NCI-H1417 (cell line): ENCODE measurements around the gene ADAMTS2.

ENCODE experiments used
- DNase-seq, 3 experiments: peaks; one replicate each; lab custom pipeline; 2025; lab: John Stamatoyannopoulos, UW

The ADAMTS2 gene

DNA sequence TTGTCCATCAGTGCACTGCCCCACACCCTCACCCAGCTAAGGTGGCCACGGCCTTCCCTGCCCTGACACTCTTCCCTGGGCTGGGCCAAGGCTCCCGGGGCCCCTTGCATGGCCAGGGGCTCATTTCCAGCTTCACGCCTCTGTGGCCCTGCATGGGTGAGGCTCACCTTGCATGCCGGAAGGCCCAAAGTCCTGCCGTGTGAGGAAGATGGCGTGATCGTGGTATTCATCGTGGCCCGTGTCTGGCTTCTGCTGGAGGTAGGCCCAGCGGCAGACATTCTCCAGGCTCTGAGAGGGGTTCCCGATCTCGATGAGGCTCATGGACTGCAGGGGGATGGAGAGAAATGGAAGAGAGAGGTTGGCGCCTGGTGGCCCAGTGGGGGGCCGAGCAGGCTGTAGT, 186.7 kb downstream of the ADAMTS2 start:
- no peak for DNase-seq

DNA sequence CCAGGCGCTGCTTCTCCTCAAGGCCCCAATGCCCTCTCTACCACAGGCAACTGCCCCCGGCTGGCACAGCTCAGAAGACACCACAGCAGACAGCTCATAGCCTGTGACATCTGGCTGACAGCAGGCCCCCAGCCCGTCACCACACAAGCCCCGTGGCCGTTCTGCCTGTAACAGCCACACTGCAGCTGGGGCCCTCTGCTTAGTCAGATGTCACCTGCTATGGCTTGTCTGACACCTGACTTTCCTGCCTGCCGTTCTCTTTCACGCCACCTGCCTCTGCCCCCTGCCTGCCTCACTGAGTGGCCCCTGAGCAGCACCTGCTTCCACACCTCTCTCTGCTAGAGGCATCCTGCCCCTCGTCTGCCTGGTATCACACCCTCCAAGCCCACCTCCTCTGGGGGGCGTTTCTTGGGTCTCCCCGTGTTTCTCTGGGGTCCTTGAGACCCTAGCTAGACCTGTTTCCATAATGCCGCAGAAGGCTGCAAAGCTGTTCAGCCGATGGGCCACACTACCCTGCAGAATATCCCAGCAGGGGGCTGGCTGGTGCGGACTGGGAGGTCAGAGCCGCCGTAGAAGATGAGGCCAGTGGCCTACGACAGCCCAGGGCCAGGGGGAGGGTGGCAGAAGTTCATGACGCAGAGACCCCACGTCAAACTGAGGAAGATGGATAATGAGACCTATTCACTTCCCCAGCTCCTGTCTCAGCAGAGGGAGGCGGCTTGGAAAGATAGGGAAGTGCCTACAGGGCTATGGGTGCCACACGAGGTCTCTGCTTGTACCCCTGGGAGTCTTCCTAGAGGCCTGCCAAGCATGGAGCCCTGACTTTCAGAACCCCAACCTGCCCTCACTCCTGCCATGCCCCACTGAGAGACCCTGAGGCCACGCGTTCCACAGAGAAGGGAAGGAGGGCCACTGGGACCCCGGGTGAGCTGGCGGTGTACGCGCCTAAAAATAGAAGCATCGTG, 190.0 kb downstream of the ADAMTS2 start:
- peak in 2 of 3 experiments; percentile 45 to 71 for DNase-seq

DNA sequence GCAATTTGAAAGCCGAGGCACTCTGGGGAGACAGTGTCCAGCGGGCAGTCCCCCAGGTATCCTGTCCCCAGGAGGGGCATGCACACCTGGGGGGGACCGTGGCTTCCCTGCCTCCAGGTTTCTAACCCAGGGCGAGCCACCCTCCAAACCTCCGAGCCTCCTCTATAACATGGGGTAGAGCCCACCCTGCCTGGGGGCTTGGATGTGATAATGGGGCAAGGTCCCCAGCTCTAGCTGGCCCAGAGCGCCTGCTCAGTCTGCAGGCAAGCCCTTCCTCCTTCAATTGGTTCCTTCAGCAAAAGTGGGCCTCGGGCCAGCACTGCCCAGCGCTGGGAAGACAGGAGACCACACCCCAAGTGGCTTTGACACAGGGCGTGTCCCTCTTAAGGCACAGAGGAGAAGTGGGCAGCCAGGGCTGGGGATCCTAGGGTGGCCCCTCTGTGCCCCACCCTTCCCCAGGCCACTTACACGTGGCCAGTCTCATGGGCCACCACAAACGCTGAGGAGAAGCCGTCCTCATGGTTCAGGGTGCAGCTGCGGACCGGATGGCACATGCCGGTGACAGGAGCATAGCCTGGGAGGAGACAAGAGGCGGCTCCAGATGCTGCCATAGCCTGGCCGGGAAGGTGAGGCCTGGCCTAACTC, 190.8 kb downstream of the ADAMTS2 start:
- DNase-seq, result no peak

DNA sequence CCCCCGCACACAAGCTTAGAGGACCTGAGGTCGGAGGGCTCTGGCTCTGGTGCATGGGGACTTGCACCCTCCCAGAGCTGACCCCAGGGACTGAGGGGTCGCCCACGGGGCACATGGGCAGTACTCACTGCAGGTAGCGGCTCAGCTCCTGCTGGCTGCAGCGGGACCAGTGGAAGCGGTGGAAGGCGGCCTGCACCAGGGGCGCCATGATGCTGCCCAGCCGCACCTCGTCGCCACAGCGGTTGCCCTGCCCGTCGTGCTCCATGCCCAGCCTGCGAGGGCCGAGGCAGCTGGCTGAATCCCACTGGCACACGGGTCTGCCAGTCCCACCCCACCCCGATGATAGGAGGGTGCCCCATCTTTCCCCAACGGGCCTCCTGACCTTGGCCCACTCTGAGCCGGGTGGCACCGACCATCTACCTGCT, 191.3 kb downstream of the ADAMTS2 start:
- DNase-seq, result no peak

DNA sequence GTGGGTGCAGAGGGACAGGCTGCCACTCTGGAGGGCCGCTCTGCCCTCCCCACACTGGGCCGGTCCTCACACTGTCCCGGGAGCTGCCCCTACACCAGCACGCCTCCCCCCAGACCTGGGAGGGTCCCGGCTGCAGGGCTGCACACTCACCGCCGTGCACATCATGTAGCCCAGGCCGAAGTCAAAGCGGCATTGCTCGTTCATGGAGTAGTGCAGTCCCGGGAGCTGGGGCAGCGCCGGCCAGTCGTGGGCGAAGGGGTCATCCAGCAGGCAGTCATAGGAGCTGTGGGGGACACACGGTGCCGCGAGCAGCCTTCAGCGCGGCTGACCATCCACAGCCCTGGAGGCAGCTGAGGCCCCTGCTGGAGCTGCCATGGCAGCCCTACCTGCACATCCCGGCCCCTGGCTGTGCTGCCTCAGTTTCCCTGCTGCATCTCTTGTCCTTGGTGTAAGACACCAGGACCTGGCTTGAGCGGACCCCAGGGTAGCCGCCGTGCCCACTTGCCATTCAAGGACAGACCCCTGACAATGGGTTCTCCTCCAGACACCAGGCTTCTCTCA, 191.8 kb downstream of the ADAMTS2 start:
- DNase-seq, result no peak

DNA sequence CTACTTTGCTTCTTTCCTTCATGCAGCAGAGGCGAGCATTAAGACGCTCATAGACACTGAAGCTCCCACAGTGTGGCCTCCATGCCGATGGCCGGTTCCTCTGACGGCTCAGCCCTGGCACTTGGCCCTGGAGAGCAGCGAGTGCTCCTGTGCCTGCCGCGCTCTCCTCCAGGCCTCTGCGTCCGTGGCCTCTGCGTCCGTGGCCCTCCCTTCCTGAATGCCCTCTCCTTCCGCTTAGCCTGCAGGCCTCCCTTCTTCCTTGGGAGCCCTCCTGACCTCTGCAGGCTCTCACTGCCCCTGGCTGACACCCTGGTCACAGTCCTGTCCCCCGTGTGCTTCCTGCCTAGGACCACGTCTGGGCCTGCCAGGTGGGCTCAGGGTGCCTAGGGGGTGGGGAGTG, 192.3 kb downstream of the ADAMTS2 start:
- no peak for DNase-seq

DNA sequence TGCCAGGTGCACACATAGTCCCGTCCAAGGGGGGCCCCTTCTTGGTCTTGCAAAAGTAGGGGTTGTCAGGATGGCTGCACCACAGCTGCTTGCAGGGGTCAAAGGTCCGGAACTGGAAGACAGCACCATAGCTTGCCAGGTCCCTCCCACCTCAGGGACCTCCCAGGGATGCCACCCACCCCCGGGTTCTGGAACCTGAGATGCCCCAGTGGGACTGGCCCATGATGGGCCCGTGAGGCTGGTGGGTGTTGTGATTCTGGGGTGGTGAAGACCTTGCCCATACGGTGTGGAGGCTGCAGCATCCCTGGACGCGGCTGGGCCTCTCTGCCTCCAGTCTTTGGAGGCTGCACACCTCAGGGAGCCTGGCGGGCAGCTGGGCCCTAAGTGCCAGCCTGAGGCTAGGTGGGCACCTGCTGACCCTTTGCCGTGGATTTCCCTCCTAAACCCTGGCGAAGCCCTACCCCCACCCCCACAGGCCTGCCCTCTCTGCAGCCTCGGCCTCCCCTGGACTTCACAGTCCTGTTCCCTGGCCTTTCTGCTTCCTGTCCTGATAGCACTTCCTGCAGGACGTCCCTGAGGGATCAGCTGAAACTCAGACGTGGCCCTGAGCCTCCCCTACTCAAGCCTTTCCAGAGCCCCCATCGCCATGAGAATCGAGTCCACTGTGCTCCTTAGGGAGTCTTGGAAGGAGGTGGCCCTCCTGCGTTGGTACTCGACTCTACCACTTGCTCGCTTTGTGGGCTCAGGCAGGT, 192.9 kb downstream of the ADAMTS2 start:
- no peak for DNase-seq

DNA sequence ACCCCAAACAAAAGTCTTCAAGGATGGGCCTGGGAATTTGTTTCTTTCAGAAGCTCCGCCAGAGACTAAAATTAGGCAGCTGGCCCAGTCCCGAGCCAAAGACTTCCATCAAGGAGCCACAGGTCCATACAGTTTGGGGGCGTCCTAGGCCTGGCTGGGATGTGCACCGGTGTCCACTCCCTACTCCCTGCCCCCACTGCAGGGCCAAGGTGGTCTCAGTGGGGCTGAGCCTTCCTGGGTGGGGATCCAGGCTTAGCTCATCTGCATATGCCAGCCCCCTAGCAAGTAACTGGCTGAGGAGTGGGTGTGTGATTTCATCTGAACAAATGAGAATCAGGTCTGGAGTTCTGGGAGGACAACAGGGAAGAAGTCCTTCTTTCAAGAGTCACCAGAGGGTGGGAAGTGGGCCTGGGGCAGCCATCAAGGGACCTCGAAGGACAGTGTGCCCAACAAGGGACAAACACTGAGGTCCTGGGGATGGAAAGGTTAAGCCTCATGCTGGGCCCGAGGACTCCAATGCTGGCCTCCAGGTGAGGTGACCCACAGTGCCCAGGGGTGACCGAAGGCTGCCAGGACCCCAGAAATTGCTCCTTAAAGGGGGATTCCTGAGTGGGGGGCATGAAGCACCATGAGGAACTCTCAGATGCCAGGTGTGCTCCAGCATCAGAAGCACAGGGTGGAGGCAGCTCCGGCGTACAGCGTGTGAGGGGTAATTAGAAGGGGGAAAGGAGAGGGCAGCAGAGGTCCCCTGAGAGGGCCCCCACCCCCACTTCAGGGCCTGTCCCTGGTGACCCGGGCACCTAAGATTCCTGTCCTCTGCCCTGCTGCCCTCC, 193.8 kb downstream of the ADAMTS2 start:
- no peak for DNase-seq

DNA sequence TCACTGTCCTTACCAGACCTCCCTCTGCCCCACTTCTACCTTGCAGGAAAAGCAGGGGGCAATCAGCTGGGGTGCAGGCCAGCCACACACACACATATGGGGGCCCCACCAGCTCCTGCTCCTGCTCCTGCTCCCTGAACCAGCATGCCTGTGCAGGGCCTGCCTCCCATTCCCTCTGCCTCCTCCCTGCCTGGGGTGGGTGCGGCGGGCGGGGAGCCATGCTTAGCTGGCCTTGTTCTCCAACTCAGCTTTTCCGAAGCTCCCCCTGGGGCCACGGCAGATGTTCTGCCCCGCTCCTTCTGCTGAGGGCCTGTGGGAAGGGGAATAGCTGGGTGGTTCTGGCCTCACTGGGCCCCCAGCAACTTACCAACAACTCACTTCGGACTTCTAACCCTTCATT, 195.2 kb downstream of the ADAMTS2 start:
- no peak for DNase-seq

DNA sequence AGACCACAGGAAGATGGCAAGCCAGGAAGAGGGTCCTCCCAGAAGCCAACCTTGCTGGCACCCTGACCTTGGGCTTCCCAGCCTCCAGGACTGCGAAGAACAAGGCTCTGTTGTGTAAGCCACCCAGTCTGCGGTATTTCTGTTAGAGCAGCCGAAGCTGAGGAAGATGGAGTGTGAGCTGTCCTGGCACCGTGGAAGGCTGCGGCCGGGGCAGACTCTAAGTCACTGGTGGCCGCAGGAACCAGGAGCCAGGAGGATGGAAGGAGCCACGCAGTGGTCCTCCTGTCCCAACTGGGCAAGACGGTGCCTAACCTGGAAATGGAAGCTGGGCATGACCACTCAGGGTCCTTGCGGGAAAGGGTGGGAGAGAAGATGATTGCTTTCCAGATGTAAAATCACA, 196.0 kb downstream of the ADAMTS2 start:
- no peak for DNase-seq

DNA sequence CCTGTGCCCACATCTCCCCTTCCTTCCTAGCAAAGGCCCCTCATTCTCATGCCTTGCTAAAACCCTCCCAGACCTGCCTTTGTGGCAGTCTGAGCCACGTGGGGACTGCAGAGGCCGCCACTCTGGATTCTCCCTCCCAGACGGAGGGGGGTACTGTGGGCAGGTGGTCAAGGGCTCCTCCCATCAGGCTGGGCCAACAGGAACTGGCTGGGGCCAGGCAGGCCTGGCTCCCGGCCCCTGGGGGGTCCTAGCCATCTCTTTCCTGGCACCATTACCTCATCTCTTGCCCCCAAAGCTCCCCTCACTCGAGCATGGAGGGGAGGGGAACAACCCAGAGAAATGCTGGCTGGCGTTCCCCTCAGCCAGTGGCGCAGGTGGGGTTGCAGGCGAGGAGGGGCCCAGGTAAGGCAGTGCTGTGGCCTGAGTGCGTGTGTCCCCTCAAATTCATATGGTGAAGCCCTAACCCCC, 196.5 kb downstream of the ADAMTS2 start:
- DNase-seq, result no peak

DNA sequence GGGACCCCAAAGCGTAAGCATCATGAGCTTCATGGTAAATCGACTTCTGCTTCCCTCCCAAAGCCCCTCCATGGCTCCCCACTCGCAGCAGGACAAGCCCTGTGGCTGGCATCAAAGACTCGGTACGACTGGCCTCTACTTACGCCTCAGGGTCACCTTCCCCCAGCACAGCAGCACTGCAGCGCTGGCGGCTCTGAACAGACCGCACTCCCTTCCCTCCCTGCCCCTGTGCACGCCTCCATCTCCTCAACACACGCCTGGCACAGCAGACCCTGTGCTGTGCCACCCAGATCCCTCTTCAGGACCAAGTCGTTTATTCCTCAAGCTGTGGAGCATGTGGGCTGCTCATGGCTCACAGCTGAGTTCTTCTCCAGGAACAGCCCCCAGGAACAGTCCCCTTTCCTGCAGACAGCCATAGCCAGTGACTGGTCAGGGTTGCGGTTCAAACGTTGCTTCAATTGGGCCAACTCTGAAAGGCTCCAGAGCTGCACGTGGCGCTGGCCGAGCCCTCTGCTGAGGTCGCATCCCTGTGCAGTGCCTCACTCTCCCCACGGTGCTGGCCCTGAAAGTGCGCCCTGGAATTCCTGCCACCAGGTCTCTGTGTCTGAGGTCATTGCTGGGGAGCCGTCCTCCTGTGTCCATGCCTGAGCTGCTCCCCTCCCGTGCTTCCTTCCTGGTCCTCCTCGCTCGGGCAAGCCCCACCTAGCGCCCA, 197.1 kb downstream of the ADAMTS2 start:
- no peak for DNase-seq

DNA sequence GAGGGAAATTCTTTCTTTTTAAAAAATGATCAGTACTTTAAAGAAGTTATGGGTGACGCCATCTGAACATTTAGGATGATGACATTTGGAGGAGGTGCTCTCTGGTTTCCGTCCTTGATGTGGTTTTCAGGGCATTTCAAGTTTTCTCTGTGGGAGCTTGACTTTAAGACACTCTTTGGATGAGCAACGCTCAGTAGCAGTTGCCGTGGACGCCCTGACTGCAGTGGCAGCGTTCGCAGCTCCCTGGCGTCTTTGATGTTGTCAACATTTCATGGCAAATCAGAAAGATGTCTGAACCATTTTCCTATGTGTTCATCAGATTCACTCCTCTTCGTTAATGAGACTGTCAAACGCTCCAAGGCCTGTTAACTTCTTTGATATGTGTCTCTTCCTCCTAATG, 199.0 kb downstream of the ADAMTS2 start:
- no peak for DNase-seq

DNA sequence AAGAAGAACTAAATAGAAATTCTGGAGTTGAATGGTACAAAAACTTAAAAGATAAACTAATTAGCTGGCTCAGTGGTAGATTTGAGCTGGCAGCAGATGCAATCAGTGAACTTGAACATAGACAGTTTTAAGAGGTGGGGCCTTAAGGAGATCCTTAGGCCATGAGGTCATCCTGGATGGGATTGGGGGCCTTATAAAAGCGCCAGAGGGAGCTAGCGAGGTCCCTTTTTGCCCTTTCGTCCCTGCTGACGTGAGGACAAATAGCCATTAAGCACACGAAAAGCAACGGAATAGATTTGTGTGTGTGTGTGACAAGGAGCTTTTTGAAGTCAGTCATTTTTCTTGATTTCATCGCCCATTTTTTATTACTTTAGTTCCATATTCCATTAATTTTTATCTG, 201.8 kb downstream of the ADAMTS2 start:
- no peak for DNase-seq

DNA sequence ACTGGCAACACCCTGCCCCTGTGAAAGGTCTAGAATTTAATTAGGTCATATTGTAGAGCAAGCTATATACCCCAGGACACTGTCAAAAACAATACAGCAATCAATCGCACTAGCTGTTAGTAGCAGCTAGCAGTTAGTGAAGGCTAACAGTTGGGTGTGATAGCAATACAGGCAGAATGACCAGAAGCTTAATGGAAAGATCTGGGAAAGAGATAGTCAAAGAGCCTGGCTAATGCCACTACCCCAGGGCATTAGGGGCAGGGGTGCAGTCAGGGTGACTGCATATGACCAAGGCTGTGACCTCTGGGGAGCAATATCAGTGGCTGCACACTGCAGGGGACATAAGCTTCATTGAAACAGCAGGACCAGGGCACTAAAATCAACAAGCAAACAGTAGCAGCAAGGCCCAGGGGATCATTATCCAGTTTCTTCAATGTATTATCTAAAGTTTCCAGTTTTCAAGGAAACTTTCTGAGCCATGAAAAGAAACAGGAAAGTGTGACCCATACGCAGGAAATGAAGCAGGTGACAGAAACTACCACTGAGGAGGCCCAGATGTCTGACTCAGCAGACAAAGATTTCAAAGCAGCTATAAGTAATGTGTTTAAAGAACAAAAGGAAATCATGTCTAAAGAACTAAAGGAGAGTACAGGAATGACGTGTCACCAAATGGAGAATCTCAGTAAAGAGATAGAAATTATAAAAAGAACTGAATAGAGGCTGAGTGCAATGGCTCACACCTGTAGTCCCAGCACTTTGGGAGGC, 202.6 kb downstream of the ADAMTS2 start:
- no peak for DNase-seq

DNA sequence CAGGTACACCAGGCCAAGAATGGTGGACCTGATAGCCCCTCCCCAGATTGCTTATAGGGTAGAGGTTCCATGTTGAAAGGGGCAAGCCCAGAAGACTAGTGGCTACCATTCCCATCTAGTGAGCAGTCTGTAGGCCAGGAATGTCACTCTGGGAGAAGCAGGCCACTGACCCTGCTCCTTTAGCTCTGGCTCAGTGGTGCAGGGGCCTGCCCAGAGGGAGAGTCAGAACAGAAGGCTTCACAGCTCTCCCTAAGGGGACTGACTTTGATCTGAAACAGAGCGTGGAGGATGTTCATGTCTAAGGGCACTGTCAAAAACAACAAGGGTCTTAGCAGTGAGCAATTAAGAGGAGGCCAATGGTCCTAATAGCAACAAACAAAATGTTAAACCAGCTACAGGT, 203.4 kb downstream of the ADAMTS2 start:
- DNase-seq, result no peak

DNA sequence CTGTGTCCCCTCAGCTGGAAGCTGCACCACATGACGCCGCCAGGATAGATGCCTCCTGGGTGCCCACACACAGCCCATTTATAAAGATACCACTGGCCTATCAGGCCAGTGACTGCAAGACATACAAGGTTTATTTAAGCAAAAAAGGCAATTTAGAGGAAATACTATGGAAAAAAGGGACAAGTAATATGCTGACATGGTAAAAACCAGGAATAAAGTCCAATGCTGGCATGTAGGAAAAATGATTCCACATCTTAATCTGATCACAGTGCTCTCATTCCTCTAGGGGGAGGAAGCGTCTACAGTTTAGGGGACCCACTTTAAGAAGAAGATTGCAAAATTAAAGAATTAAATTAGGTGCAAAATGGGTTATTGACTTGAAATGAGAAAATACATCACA, 205.0 kb downstream of the ADAMTS2 start:
- no peak for DNase-seq

DNA sequence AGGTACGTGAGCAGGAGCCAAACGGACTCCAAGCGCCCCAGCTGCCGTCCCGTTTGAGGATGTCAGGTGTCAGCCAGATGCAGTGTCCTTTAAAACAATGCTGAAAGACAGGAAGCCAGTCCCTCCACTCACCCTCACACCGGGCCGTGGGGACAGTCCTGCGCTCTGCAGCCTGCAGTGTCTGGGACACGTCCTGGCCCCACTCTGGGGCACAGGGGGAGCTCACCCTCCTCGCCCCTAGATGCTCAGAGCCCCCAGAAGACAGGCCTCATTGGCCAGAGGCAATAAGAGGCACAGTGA, 205.4 kb downstream of the ADAMTS2 start:
- DNase-seq, result no peak

DNA sequence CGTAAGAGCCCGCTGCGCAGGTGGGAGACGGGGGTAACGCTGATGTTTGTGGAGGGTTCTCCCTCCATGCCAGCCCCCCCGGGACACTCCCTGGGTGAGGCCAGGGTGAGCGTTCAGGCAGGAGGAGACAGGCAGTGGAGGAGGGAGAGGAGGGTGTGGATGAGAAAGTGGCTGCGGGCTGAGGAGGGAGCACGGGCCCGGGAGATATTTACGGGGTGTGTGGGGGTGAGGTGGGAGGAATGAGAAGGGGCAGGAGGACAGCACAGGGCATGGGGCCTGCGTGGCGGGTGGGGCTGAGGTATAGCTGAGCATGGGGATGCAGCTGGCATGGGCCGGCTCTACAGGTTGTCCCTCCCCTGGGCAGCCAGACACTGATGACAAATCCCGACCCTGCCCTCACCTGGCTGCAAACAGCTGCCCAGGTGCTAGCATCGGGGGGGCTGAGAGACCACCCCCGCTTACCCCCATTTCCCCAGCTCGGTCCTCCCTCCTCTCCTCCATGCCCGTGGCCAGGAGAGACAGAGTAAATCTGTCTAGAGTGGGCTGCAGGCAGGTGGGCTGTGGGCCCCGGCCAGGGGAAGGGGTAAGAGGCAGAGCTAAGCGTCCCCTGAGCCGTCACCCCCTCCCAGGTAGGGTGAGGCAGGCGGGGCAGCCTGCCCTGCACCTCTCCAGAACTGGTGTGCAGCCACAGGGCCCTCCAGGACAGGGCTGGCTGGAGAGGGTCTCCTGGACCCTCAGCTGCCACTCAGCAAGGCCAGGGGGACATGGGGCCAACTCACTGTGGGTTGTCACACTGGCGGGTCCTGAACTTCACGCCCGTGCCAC, 205.9 kb downstream of the ADAMTS2 start:
- DNase-seq, result peak in 2 of 3 experiments; percentile 29 to 59
